NCI-H1694 (cell line): Measurements from ENCODE around the gene SIPA1L3.

Experiments used
- DNase-seq: peaks from one replicate; lab custom pipeline; 2025; lab: John Stamatoyannopoulos, UW

The SIPA1L3 gene

GRCh38 chr19:38111898-38112297, 204.9 kb downstream of the SIPA1L3 start:
- DNase-seq: no peak

GRCh38 chr19:38114651-38115050, 207.6 kb downstream of the SIPA1L3 start:
- no peak for DNase-seq

- DNase-seq: no peak
Observed at GRCh38 chr19:38115271-38115802, 208.3 kb downstream of the SIPA1L3 start.

- no peak for DNase-seq
Observed at GRCh38 chr19:38118176-38118575, 211.2 kb downstream of the SIPA1L3 start.

- no peak for DNase-seq
Observed at GRCh38 chr19:38120471-38121025, 213.5 kb downstream of the SIPA1L3 start.

- DNase-seq: no peak
Observed at GRCh38 chr19:38122402-38123093, 215.5 kb downstream of the SIPA1L3 start.

- no peak for DNase-seq
Observed at GRCh38 chr19:38125238-38125637, 218.2 kb downstream of the SIPA1L3 start.

GRCh38 chr19:38130399-38130798, 223.4 kb downstream of the SIPA1L3 start:
- no peak for DNase-seq

GRCh38 chr19:38132781-38133180, 225.8 kb downstream of the SIPA1L3 start:
- DNase-seq: no peak

GRCh38 chr19:38133319-38133718, 226.3 kb downstream of the SIPA1L3 start:
- no peak for DNase-seq

GRCh38 chr19:38134540-38135149, 227.6 kb downstream of the SIPA1L3 start:
- DNase-seq: peak; percentile 61

- no peak for DNase-seq
Observed at GRCh38 chr19:38135150-38135998, 228.4 kb downstream of the SIPA1L3 start.

GRCh38 chr19:38139122-38139521, 232.1 kb downstream of the SIPA1L3 start:
- no peak for DNase-seq

GRCh38 chr19:38141108-38141507, 234.1 kb downstream of the SIPA1L3 start:
- DNase-seq: no peak

- DNase-seq: peak; percentile 60
Observed at GRCh38 chr19:38142176-38143035, 235.4 kb downstream of the SIPA1L3 start.

GRCh38 chr19:38143847-38144246, 236.8 kb downstream of the SIPA1L3 start:
- DNase-seq: no peak

GRCh38 chr19:38144667-38145066, 237.7 kb downstream of the SIPA1L3 start:
- DNase-seq: no peak

- no peak for DNase-seq
Observed at GRCh38 chr19:38145623-38146022, 238.6 kb downstream of the SIPA1L3 start.

GRCh38 chr19:38148337-38148736, 241.3 kb downstream of the SIPA1L3 start:
- DNase-seq: no peak

GRCh38 chr19:38149661-38150061, 242.7 kb downstream of the SIPA1L3 start:
- DNase-seq: no peak

- no peak for DNase-seq
Observed at GRCh38 chr19:38151242-38151641, 244.2 kb downstream of the SIPA1L3 start.
